HepG2 (cell line): ENCODE results near the gene POLR3GL.

ENCODE experiments used
- ATF6 ChIP-seq: sonication (generic); formaldehyde crosslinking; conservative IDR thresholded peaks from 2 replicates; pipeline ENCODE4 v1.4.0; 2020; ENCODE audit warnings: missing genetic modification reagents
- CBFB ChIP-seq: sonication (generic); formaldehyde crosslinking; IDR thresholded peaks from 2 replicates; pipeline ENCODE4 v1.4.0; 2020; ENCODE audit warnings: missing genetic modification reagents
- ELF1 ChIP-seq: sonication (generic); formaldehyde crosslinking; IDR thresholded peaks from 2 replicates; pipeline ENCODE4 v1.4.0; 2020; ENCODE audit warnings: missing genetic modification reagents
- RAD21 ChIP-seq: fragments of 450-650 bp; formaldehyde crosslinking; IDR thresholded peaks from 2 replicates; pipeline ENCODE4 v1.5.0; 2020; ENCODE audit warnings: mild to moderate bottlenecking
- TARDBP ChIP-seq: sonication (generic); formaldehyde crosslinking; IDR thresholded peaks from 2 replicates; pipeline ENCODE4 v1.8.0; 2022; ENCODE audit warnings: mild to moderate bottlenecking, missing genetic modification reagents
- ZMYM4 ChIP-seq: sonication (generic); formaldehyde crosslinking; IDR thresholded peaks from 2 replicates; pipeline ENCODE4 v1.8.1; 2023; ENCODE audit warnings: mild to moderate bottlenecking, missing genetic modification reagents
- ZNF143 ChIP-seq: sonication (generic); formaldehyde crosslinking; IDR thresholded peaks from 2 replicates; pipeline ENCODE4 v1.4.0; 2020; ENCODE audit warnings: missing genetic modification reagents
- ZNF20 ChIP-seq: sonication (generic); formaldehyde crosslinking; IDR thresholded peaks from 2 replicates; pipeline ENCODE4 v1.4.0; 2020; ENCODE audit warnings: mild to moderate bottlenecking, moderate library complexity, missing genetic modification reagents
- ZNF83 ChIP-seq: sonication (generic); formaldehyde crosslinking; IDR thresholded peaks from 2 replicates; pipeline ENCODE4 v1.4.0; 2020; ENCODE audit warnings: missing genetic modification reagents, mild to moderate bottlenecking, borderline replicate concordance

GRCh38 chr1:145991735-145992412, 27.4 kb downstream of the POLR3GL start:
- no peak for TF ChIP-seq CBFB (CRISPR knock-in tag)
- TF ChIP-seq ZNF83 (CRISPR knock-in tag): no peak
- TF ChIP-seq ZMYM4 (CRISPR knock-in tag): no peak
- no peak for TF ChIP-seq RAD21 (CRISPR knock-in tag)
- TF ChIP-seq ZNF20 (CRISPR knock-in tag): no peak
- no peak for TF ChIP-seq ZNF143 (CRISPR knock-in tag)
- no peak for TF ChIP-seq ATF6 (CRISPR knock-in tag)
- 0 out of 2 replicates have a peak, but pooled peaks have one; percentile 25 for TF ChIP-seq TARDBP
- TF ChIP-seq ELF1 (CRISPR knock-in tag): no peak
